Ishikawa (cell line): ENCODE measurements around the gene COL23A1.

Experiments used
- FOXM1 ChIP-seq: IDR thresholded peaks from 2 replicates; pipeline ENCODE4 v1.6.1; 2012; ENCODE audit warnings: low read depth, borderline replicate concordance
- RAD21 ChIP-seq: IDR thresholded peaks from 2 replicates; pipeline ENCODE4 v1.6.1; 2012; ENCODE audit warnings: low read depth
- TAF1 ChIP-seq: IDR thresholded peaks from 2 replicates; pipeline ENCODE4 v1.6.1; 2012; ENCODE audit warnings: low read depth, mild to moderate bottlenecking
- ZBTB7A ChIP-seq: IDR thresholded peaks from 2 replicates; pipeline ENCODE4 v1.6.1; 2012; ENCODE audit warnings: low read depth

GRCh38 chr5:178509491-178510057, 80.6 kb downstream of the COL23A1 start:
- TF ChIP-seq TAF1 (no peak), FOXM1 (no peak), RAD21 (no peak), ZBTB7A (no peak)
